ENCODE results near the gene MRPL14.

MRPL14 gene

DNA sequence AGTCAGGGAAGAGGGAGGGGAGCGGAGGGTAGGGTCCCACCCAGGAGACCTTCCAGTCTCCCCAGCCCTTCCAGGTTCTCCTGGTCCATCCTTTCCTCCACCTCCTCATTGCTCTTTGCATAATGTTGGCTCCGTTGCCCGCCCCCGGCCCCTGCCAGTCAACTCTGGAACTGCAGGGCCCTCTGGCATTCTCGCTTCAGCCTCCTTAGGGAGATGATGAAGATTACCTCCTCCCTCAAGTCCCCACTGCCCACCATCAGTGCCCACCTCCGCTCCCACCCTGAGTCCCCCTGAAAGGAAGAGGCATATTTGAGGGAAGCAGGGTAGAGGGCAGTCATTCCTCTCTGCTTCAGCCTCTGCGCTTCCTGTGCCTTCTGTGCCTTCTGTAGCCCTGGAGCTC, 8.6 kb upstream of the MRPL14 start:
- Histone ChIP-seq H3K36me3 (ENCODE audit: insufficient read depth) (no peaks in the 10 kb centered on the region), H3K4me2 (no peak overlapping the region), H3K79me2 (ENCODE audit: insufficient read depth, low read depth) (no peaks in the 10 kb centered on the region), H2AFZ (ENCODE audit: low read depth) (no peak overlapping the region), H3K27ac (no peak overlapping the region), H3K9ac (no peak overlapping the region), H3K4me3 (IDR thresholded peaks at IDR 0.05; ENCODE audit: insufficient read depth, low read depth, low read length) (no peak overlapping the region), H3K27me3 (ENCODE audit: insufficient read depth, low read depth) (no peaks in the 10 kb centered on the region), H3K4me1 (ENCODE audit: low read depth, poor library complexity, severe bottlenecking) (no peaks in the 10 kb centered on the region), H4K20me1 (ENCODE audit: insufficient read depth) (no peaks in the 10 kb centered on the region)
- TF ChIP-seq, protein P1, sequence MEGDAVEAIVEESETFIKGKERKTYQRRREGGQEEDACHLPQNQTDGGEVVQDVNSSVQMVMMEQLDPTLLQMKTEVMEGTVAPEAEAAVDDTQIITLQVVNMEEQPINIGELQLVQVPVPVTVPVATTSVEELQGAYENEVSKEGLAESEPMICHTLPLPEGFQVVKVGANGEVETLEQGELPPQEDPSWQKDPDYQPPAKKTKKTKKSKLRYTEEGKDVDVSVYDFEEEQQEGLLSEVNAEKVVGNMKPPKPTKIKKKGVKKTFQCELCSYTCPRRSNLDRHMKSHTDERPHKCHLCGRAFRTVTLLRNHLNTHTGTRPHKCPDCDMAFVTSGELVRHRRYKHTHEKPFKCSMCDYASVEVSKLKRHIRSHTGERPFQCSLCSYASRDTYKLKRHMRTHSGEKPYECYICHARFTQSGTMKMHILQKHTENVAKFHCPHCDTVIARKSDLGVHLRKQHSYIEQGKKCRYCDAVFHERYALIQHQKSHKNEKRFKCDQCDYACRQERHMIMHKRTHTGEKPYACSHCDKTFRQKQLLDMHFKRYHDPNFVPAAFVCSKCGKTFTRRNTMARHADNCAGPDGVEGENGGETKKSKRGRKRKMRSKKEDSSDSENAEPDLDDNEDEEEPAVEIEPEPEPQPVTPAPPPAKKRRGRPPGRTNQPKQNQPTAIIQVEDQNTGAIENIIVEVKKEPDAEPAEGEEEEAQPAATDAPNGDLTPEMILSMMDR (conservative IDR thresholded peaks at IDR 0.05; ENCODE audit: low read depth, low read length), result no peak

DNA sequence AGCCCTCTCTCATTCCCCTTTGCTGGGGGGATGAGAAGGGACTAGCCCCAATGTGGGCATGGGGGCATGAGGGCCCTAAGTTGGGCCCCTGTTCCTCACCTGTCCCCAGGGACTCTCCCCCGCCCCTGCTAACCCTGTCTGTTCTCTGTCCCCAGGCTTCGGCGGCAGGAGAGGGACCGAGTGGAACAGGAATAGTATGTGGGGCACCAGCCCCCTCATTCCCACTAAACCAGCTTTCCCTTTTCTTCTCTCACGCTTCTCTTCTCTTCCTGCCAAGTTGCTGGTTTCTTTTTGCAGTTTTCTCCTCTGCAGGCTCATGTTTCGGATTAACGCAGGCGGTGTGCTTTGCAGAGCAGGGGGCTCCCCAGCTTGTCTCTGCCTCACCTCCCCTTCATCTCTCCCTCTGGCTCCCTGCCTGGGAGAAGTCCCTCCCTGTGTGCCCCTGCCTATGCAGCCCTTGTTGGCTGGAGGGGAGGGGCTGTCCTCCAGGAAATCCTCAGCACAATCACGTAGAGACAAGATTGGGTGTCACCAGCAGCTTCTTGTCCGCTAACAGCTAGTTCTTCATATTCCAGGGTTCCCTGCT, 8.0 kb upstream of the MRPL14 start:
- Histone ChIP-seq H3K36me3 (ENCODE audit: insufficient read depth) (no peaks in the 10 kb centered on the region), H3K4me1 (ENCODE audit: low read depth, poor library complexity, severe bottlenecking) (no peaks in the 10 kb centered on the region), H3K27me3 (ENCODE audit: insufficient read depth, low read depth) (no peaks in the 10 kb centered on the region), H3K4me2 (no peak overlapping the region), H3K4me3 (IDR thresholded peaks at IDR 0.05; ENCODE audit: insufficient read depth, low read depth, low read length) (no peak overlapping the region), H4K20me1 (ENCODE audit: insufficient read depth) (no peaks in the 10 kb centered on the region), H2AFZ (ENCODE audit: low read depth) (no peak overlapping the region), H3K9ac (no peak overlapping the region), H3K27ac (no peak overlapping the region), H3K79me2 (ENCODE audit: insufficient read depth, low read depth) (no peaks in the 10 kb centered on the region)
- TF ChIP-seq, protein P1 (conservative IDR thresholded peaks at IDR 0.05; ENCODE audit: low read depth, low read length), result no peak

DNA sequence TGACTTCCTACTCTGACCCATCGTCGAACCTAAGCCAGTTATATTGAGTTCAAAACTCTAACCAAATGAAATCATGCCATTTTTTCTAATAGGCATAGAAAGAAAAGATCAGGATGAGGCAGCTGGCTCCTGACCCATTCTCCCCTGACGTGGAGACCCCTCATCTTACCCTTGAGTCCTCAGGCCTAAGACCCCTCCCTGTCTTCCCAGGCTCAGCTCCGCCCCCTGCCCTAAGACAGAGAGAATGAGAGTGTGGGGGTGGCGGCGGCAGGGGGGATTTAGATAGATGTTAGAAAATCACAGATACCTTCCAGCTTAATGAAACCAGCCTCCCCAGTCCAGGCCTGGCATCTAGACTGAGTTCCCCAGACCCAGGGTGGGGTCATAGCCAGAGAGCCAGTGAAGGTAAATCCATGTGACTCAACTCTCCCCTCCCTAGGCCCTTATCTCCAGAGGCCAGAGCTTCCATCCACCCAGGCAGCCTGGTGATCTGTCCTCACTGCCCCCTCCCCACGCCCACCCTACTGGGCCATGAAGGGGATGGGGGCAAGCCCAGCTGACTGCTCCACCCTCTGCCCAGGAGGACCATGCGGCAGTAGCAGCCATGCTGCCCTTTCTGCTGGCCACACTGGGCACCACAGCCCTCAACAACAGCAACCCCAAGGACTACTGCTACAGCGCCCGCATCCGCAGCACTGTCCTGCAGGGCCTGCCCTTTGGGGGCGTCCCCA, 6.9 kb upstream of the MRPL14 start:
- no peak overlapping the region for H3K27ac ChIP-seq
- H3K79me2 ChIP-seq (ENCODE audit: insufficient read depth, low read depth), result no peaks in the 10 kb centered on the region
- TF ChIP-seq, protein P1 (conservative IDR thresholded peaks at IDR 0.05; ENCODE audit: low read depth, low read length), result no peak
- no peaks in the 10 kb centered on the region for H3K27me3 ChIP-seq (ENCODE audit: insufficient read depth, low read depth)
- H3K36me3 ChIP-seq (ENCODE audit: insufficient read depth), result no peaks in the 10 kb centered on the region
- H3K4me3 ChIP-seq (IDR thresholded peaks at IDR 0.05; ENCODE audit: insufficient read depth, low read depth, low read length), result no peak overlapping the region
- H3K4me2 ChIP-seq, result no peak overlapping the region
- no peak overlapping the region for H3K9ac ChIP-seq
- no peak overlapping the region for H2AFZ ChIP-seq (ENCODE audit: low read depth)
- no peaks in the 10 kb centered on the region for H3K4me1 ChIP-seq (ENCODE audit: low read depth, poor library complexity, severe bottlenecking)
- H4K20me1 ChIP-seq (ENCODE audit: insufficient read depth), result no peaks in the 10 kb centered on the region

DNA sequence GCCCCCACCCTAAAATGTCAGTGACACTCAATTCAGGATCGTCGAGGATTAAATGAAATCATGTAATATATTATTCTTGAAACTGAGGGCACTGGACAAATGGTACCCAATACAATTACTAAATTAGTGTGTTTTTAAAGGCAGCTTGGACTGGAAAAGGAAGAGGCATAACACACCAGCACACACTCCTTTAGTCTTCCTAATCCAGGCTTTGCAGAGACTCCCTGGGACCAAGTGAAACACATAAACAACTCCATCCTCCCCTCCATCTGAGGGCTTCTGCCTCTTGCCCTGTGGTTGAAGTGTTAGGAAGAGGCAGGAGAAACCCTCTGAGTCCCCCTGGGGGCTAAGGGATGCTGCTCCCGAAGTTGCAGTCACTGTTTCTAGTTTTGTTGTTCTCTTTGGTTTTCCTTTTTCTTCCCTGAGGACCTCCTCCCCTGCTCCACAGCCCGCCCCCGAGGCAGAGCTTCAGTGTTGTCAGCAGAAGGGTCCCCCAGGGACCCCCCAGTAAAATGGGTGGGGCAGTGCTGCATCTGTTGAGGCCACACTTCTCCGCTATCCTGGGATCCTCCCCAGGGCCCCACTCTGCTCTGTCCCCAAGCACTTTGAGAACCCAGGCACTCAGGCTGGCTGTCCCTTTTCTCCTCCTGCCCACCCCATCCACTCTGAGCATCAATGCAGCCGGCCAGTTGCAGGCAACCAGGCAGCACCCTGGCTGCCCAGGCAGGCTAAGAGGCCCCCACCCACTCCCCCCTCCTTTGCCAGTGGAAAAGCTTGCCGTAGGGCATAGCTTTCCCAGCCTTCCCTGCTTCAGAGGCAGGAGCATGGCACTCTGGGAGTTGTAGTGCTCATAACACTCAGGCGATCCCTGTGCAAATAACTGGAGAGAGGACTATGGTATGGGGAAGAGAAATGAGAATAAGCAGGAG, 6.0 kb upstream of the MRPL14 start:
- TF ChIP-seq, protein P1 (conservative IDR thresholded peaks at IDR 0.05; ENCODE audit: low read depth, low read length), result no peak
- Histone ChIP-seq H2AFZ (ENCODE audit: low read depth) (no peak overlapping the region), H3K4me2 (no peak overlapping the region), H4K20me1 (ENCODE audit: insufficient read depth) (no peaks in the 10 kb centered on the region), H3K79me2 (ENCODE audit: insufficient read depth, low read depth) (no peaks in the 10 kb centered on the region), H3K4me1 (ENCODE audit: low read depth, poor library complexity, severe bottlenecking) (no peaks in the 10 kb centered on the region), H3K36me3 (ENCODE audit: insufficient read depth) (no peaks in the 10 kb centered on the region), H3K27ac (no peak overlapping the region), H3K9ac (no peak overlapping the region), H3K27me3 (ENCODE audit: insufficient read depth, low read depth) (no peaks in the 10 kb centered on the region), H3K4me3 (IDR thresholded peaks at IDR 0.05; ENCODE audit: insufficient read depth, low read depth, low read length) (no peak overlapping the region)

Measured in KMS-11 (cell line).